GM19328 (cell line): ENCODE results near the gene NUDC.
"Not testable (repeated sequence)": the region's sequence is repeated elsewhere in the genome, so short reads cannot be mapped to it uniquely, and the experiment has no call there.

Experiments
- ATAC-seq: cut with Tn5 transposase; IDR thresholded peaks from one replicate; pipeline ENCODE4 v1.9.1; 2021; ENCODE audit warnings: mild to moderate bottlenecking, moderate library complexity; ENCODE audit not compliant: unreplicated experiment

Gene NUDC

GRCh38 chr1:26921540-26922430 lies at the start of gene NUDC:
Gene NUDC (plus strand): TSS chr1:26921743. CDS start chr1:26921849, 106 bp downstream.
- ATAC-seq: peak; percentile 92

DNA sequence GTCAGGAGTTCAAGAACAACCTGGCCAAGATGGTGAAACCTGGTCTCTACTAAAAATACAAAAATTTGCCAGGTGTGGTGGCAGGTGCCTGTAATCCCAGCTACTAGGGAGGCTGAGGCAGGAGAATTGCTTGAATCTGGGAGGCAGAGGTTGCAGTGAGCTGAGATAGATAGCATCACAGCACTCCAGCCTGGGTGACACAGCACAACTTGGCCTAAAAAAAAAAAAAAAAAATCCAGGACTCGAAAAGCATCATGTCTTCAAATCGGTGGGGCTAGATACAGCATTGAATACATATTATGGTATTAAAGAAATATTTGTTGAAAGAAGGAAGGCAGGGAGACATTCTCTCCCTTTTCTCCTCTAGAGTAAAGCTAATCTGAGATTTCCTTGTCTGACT lies 48.4 kb upstream of the NUDC start:
- not testable (repeated sequence) for ATAC-seq

GRCh38 chr1:26874896-26875295 lies 46.6 kb upstream of the NUDC start:
- ATAC-seq: no peak

- ATAC-seq: no peak
Measured at GRCh38 chr1:26877326-26877725, 44.2 kb upstream of the NUDC start.

DNA sequence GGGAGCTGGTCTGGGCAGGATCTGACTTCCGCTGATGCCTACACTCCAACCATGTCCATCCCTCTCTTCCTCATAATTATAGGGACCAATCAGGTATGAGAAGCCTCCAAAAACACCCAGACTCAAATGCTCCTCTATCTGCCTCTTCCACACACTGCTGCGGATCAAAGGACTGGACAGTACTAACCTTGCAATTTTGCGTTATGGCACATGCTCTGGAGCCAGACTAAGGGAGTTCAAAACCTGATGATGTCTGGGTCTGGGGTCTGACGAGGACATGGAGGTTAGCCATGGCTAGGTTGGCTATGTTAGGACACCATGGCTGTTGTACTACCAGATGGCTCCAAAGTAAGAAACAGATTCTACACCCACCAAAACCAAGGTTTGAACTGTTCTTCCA lies 41.8 kb upstream of the NUDC start:
- no peak for ATAC-seq

- ATAC-seq: not testable (repeated sequence)
Measured at GRCh38 chr1:26881611-26882010, 39.9 kb upstream of the NUDC start.

- ATAC-seq: no peak
Measured at GRCh38 chr1:26882696-26883463, 38.7 kb upstream of the NUDC start.

GRCh38 chr1:26887125-26887524 lies 34.4 kb upstream of the NUDC start:
- ATAC-seq: no peak

DNA sequence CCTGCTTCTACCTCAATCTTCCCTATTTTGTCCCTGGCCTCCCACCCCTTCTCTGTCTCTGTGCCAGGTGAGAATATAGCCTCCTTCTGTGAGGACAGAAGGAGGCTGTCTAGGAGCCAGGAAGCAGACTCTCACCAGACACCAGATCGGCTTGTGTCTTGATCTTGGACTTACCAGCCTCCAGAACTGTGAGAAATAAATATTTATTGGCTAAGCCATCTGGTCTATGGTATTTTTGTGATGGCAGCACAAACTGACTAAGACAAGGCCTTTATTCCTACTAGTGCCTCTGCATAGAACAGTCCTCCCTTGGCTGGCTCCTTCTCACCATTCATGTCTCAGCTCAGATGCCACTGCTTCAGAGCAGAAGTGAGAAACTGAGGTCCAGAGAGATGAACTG lies 33.3 kb upstream of the NUDC start:
- ATAC-seq: no peak

DNA sequence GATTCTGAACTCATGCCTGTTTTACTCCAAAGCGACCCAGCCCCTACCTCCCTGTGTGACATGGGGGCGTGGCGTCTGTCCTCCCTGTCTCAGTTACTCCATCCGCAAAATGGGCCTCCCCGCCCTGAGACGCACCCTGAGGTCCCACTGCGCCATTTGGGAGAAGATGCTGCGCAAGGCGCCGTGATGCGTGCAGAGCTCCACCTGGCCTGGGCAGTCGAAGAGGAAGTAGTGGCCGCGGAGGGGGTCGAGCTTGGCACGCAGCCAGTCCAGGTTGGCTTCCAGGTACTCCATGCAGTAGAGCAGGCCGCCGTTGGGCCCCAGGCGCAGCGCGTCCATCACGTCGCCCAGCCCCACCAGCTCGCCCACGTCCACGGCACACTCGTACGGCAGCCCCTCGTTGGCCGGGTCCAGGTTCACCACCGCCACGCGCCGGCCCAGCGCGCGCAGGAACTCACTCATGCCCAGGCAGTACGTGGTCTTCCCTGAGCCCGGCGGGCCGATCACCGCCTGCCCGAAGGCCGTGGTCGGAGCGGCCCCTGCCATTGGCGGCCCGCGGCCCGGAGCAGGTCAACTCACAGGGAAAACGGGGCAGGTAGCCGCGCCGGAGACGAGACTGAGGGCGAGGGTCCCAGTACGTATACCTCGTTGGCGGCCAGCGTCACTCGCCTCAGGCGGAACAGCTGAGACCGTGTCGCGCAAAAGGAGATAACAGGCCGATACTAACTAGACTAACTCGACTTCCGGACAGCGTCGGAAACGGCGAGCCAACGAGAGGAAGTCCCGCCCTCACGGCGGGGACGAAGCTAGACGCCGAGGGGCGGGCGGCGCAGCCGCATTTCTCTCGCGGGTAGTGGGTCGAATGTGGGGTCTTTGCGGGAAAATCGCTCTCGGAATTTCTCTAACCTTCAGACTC lies 31.7 kb upstream of the NUDC start, which contains the start of gene GPN2:
GPN2 (minus strand) TSS at position 733 of the 916 bp plus-strand sequence; CDS start at position 546, 187 bp downstream.
- ATAC-seq: peak; percentile 86

GRCh38 chr1:26890467-26890796 lies 31.1 kb upstream of the NUDC start:
- ATAC-seq: peak; percentile 32

GRCh38 chr1:26894263-26894662 lies 27.3 kb upstream of the NUDC start:
- no peak for ATAC-seq

- no peak for ATAC-seq
Measured at GRCh38 chr1:26897351-26897750, 24.2 kb upstream of the NUDC start.

- ATAC-seq: no peak
Measured at GRCh38 chr1:26900001-26900814, 21.3 kb upstream of the NUDC start, which contains the start of gene GPATCH3. Gene GPATCH3 (minus strand): TSS chr1:26900467. CDS start chr1:26900442, 25 bp downstream.

DNA sequence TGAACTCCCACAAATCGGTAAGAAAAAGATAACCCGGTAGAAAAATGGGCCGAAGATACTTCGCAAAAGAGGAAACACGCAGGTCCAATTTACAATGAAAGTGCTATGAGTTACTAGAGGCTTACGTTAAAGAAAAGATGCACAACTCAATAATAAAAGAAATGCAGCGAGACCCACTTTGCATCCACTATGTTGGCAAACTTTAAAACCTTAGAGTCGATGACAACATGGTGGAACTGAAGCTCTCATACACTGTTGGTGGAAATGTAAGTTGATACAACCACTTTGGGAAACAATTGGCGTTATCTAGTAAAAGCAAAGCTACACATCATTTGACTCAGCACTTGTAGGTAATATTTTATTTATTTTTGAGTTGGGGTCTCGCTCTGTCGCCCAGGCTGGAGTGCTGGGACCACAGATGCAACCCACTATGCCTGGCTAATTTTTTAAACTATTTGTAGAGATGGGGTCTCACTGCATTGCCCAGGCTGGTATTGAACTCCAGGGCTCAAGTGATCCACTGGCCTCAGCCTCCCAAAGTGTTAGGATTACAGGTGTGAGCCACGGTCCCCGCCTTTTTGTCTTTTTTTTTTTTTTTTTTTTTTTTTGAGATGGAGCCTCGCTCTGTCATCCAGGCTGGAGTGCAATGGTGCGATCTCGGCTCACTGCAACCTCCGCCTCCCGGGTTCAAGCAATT lies 20.6 kb upstream of the NUDC start:
- no peak for ATAC-seq

DNA sequence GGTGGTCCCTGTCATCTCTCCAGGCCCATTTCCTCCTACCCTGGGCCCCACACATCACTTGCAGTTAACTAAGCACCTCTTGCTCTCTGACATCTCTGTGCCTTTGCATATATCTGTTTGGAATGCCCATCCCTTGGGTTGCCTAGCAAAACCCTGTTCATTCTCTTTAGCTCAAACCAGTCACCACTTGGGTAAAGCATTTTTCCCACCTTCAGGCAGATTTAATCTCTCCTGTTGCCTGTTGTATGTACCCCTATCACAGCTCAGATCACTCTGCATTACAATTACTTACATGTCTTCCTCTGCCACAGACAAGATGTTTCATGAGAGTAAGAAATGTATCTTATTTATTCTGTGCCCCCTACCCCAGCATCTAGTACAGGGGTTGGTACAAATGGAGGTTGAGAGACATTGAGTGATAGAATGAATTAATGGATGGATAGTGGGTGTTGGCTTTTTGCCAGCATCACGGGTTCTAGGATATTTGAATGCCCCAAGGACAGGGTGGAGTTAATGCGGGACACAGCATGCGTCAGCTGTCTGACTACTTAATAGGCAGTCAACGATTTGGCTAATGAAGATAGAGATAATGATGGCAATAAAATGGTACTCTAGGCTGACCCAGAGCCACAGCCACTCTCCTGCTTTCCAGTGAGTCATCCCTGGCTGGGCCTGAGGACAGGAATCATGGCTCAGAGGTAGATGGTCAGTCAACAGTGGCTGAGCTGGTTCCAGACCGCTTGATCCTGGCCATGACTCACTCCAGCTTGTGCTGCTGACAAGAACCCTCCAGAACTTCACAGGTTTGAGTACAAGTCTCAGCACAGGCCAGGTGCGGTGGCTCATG lies 14.2 kb upstream of the NUDC start:
- no peak for ATAC-seq

DNA sequence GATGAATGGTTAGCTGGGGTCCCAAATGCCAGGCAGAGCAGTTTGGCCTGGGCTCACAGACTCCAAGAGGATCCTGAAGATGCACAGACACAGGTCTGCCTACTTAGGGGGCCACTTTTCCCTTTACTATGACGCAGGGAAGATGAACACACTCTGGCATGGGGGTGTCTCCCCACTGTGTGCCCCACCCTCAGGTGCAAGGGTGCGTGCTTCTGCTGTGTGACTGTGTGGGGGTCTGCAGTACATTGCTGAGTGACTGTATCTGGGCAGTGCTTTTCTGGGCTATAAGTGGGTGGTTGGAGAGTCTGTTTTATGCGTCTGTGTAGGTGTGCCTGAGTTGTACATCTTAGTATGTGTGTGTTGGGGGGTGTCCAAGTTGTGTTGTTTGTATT lies 11.6 kb upstream of the NUDC start:
- no peak for ATAC-seq

DNA sequence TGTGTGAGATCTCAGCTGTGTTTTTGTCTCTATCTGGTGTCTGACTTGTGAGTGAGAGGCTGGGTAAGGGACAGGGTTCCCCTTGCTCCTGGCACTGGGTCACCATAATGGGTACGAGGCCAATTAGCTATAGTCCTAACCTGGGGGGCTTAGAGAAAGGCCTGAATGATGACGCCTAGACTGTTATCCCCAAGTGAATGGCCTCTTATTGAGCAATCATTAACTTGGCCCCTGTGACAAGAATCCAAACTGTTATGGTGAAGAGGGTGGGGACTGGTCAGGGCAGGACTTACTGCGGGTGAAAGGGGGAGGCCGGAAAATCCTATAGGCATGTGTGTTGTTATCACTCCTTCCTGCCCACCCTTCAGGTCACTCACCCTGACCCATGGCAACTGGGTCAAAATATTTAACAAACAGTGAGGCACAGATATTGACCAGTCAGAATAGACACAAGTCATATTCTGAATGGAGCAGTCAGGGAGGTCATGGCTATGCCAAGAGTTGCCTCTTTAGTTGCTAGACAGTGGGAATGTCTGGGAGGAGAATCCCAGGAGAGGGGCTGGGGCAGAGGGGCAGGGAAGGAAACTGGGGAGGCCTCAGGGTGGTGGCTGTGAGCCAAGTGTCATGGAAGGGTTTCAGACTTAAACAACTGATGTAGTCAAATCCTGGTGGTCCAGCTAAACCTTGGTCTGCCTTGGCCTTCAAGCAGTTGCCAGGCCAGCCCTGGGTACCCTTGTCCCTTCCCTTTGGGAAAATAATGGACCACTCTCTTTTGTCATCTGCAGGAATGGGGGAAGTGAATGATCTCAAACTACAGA lies 11.0 kb upstream of the NUDC start:
- ATAC-seq: no peak
